ENCODE measurements around the gene FSTL5.

Gene FSTL5

GRCh38 chr4:161823450-161823849 lies 340.4 kb downstream of the FSTL5 start:
- Histone ChIP-seq H3K4me3 (replicated peaks; ENCODE audit: low read depth, low read length) (no peak overlapping the region), H3K27me3 (replicated peaks; ENCODE audit: control insufficient read depth, insufficient read depth, low read length) (no peaks in the 10 kb centered on the region), H3K36me3 (ENCODE audit: control insufficient read depth, insufficient read depth, low read length) (no peaks in the 10 kb centered on the region)
- DNase-seq (ENCODE audit: extremely low read depth, insufficient read length): no peak
- no peak for TF ChIP-seq CTCF (IDR thresholded peaks at IDR 0.05; ENCODE audit: insufficient read depth, low read length, poor library complexity, severe bottlenecking)

- no peak for TF ChIP-seq CTCF (IDR thresholded peaks at IDR 0.05; ENCODE audit: insufficient read depth, low read length, poor library complexity, severe bottlenecking)
- Histone ChIP-seq H3K27me3 (replicated peaks; ENCODE audit: control insufficient read depth, insufficient read depth, low read length) (no peaks in the 10 kb centered on the region), H3K36me3 (ENCODE audit: control insufficient read depth, insufficient read depth, low read length) (no peaks in the 10 kb centered on the region), H3K4me3 (replicated peaks; ENCODE audit: low read depth, low read length) (no peak overlapping the region)
- no peak for DNase-seq (ENCODE audit: extremely low read depth, insufficient read length)
Observed at GRCh38 chr4:161822174-161822573, 341.6 kb downstream of the FSTL5 start.

- TF ChIP-seq CTCF (IDR thresholded peaks at IDR 0.05; ENCODE audit: insufficient read depth, low read length, poor library complexity, severe bottlenecking): no peak
- Histone ChIP-seq H3K36me3 (ENCODE audit: control insufficient read depth, insufficient read depth, low read length) (no peaks in the 10 kb centered on the region), H3K27me3 (replicated peaks; ENCODE audit: control insufficient read depth, insufficient read depth, low read length) (no peaks in the 10 kb centered on the region), H3K4me3 (replicated peaks; ENCODE audit: low read depth, low read length) (no peak overlapping the region)
- no peak for DNase-seq (ENCODE audit: extremely low read depth, insufficient read length)
Observed at GRCh38 chr4:161817914-161818313, 345.9 kb downstream of the FSTL5 start.

- Histone ChIP-seq H3K36me3 (ENCODE audit: control insufficient read depth, insufficient read depth, low read length) (no peaks in the 10 kb centered on the region), H3K27me3 (replicated peaks; ENCODE audit: control insufficient read depth, insufficient read depth, low read length) (no peaks in the 10 kb centered on the region), H3K4me3 (replicated peaks; ENCODE audit: low read depth, low read length) (no peak overlapping the region)
- DNase-seq (ENCODE audit: extremely low read depth, insufficient read length): no peak
- TF ChIP-seq CTCF (IDR thresholded peaks at IDR 0.05; ENCODE audit: insufficient read depth, low read length, poor library complexity, severe bottlenecking): no peak
Observed at GRCh38 chr4:161816958-161817357, 346.8 kb downstream of the FSTL5 start.

DNA sequence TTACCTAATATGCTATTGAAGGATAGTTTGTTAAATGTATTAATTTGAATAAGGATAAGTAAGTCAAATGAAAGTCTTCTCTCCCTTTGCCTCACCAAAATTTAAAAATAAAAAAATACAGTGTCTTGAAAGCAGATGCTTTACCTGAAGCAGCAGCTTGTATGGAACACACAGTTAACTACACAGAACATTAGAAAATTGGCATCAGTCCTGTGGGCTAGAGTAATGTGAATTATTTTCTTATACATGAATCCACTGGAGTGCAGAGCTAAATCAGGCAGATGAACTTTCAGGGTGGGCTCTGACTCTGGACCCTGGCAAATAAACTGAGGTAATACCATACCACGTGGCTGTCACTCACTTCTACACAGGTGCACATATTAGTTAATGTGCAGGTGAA lies 348.0 kb downstream of the FSTL5 start:
- no peaks in the 10 kb centered on the region for H3K27me3 ChIP-seq (replicated peaks; ENCODE audit: control insufficient read depth, insufficient read depth, low read length)
- no peak for TF ChIP-seq CTCF (IDR thresholded peaks at IDR 0.05; ENCODE audit: insufficient read depth, low read length, poor library complexity, severe bottlenecking)
- no peaks in the 10 kb centered on the region for H3K36me3 ChIP-seq (ENCODE audit: control insufficient read depth, insufficient read depth, low read length)
- no peak for DNase-seq (ENCODE audit: extremely low read depth, insufficient read length)
- H3K4me3 ChIP-seq (replicated peaks; ENCODE audit: low read depth, low read length): no peak overlapping the region

- Histone ChIP-seq H3K4me3 (replicated peaks; ENCODE audit: low read depth, low read length) (no peak overlapping the region), H3K27me3 (replicated peaks; ENCODE audit: control insufficient read depth, insufficient read depth, low read length) (no peaks in the 10 kb centered on the region), H3K36me3 (ENCODE audit: control insufficient read depth, insufficient read depth, low read length) (no peaks in the 10 kb centered on the region)
- no peak for TF ChIP-seq CTCF (IDR thresholded peaks at IDR 0.05; ENCODE audit: insufficient read depth, low read length, poor library complexity, severe bottlenecking)
- no peak for DNase-seq (ENCODE audit: extremely low read depth, insufficient read length)
Observed at GRCh38 chr4:161813889-161814288, 349.9 kb downstream of the FSTL5 start.

All from GM06990 (cell line).